ENCODE measurements around the gene SORCS2. TPM values are rescaled to one million over a fixed set of nuclear protein-coding genes. Genes with fewer than 3 reads are reported as not detected.

SORCS2 gene
- total and polyA plus RNA-seq, 2 experiments from 2014 or later = 0.38 to 1.4 TPM

DNA sequence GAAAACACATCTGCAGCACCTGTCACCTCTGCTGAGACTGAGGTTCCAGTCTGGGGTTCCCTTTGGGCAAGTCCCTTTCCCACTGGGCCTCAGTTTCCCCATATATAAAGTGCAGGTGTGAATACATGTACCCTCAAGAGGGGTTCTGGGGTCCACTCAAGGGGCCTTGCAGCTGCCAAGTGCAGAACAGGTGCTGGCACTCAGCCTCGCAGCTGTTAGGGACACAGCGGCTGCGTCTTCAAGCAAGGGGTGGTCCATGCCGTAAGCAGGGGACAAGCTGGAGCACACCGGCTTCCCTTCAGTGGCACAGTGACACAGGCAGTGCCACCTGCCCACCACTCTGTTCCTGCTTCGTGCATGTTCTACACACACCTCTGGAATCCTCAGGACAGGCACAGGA, 329.3 kb downstream of the SORCS2 start:
- H2AFZ ChIP-seq = no peak overlapping the region
- no peaks in the 10 kb centered on the region for H4K20me1 ChIP-seq (ENCODE audit: insufficient read depth)
- in situ Hi-C loops (cut with MboI) = no loop called here
- H3K79me2 ChIP-seq (ENCODE audit: insufficient read depth) = no peaks in the 10 kb centered on the region
- no peaks in the 10 kb centered on the region for H3K9me3 ChIP-seq (ENCODE audit: low read depth)
- H3K4me2 ChIP-seq (ENCODE audit: unreplicated experiment) = no peak overlapping the region
- no peaks in the 10 kb centered on the region for H3K4me1 ChIP-seq (ENCODE audit: insufficient read depth)
- H3K36me3 ChIP-seq (ENCODE audit: low read depth) = no peaks in the 10 kb centered on the region
- no peak overlapping the region for H3K9ac ChIP-seq
- DNase-seq = no peak
- no peaks in the 10 kb centered on the region for H3F3A ChIP-seq (ENCODE audit: insufficient read depth)
- H3K4me3 ChIP-seq = no peak overlapping the region
- no peak overlapping the region for H3K27ac ChIP-seq
- TF ChIP-seq EZH2phosphoT487 (IDR thresholded peaks at IDR 0.05; ENCODE audit: insufficient read depth, low read depth) (no peak), EZH2 (IDR thresholded peaks at IDR 0.05; ENCODE audit: insufficient read depth, poor library complexity, severe bottlenecking) (no peak)
- H3K27me3 ChIP-seq (replicated peaks; ENCODE audit: insufficient read depth) = peaks cover 31% of the 10 kb centered on the region
- H3K9me2 ChIP-seq (ENCODE audit: insufficient read depth) = no peaks in the 10 kb centered on the region
- WGBS, 2 experiments (ENCODE audit: low coverage in 1 of 2, low lambda C conversion rate in 2 of 2, missing lambda C conversion rate in 2 of 2) = 54 to 55% methylated on average over 6 of the region's 6 CpGs

DNA sequence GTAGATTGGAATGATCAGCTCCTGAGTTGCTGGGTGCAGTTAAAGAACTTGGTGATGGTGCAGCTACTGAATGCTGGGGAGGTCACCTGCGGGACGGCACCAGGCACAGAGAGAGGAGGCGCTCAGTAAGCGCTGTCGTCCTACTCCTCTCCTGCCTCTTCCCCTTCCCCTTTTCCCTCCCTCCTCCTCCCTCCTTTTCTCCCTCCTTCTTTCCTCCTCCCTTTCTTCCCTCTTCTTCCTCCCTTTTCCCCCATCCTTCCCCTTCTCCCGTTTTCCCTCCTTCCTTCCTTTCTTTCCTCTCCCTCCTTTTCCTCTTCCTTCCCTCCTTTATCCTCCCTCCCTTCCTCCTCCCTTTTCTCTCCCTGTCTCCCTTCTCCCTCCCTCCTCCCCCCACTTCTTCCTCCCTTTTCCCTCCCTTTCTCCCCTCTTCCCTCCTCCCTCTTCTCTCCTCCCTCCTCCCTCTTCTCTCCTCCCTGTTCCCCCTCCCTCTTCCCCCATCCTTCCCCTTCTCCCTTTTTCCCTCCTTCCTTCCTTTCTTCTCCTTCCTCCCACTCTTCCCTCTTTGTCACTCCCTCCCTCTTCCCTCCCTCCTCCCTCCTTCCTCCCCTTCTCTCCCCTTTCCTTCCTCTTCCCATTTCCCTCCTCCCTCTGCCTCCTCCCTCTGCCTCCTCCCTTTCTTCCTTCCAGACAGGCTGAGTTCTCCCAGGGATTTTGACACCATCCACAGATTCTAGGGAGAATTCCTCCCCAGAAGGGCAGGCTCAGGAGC, 330.3 kb downstream of the SORCS2 start:
- Histone ChIP-seq H3K4me3 (no peak overlapping the region), H4K20me1 (ENCODE audit: insufficient read depth) (no peaks in the 10 kb centered on the region), H3K79me2 (ENCODE audit: insufficient read depth) (no peaks in the 10 kb centered on the region), H3K9me3 (ENCODE audit: low read depth) (no peaks in the 10 kb centered on the region), H3K36me3 (ENCODE audit: low read depth) (no peaks in the 10 kb centered on the region), H2AFZ (no peak overlapping the region), H3K27me3 (replicated peaks; ENCODE audit: insufficient read depth) (peaks cover 23% of the 10 kb centered on the region), H3F3A (ENCODE audit: insufficient read depth) (no peaks in the 10 kb centered on the region), H3K9me2 (ENCODE audit: insufficient read depth) (no peaks in the 10 kb centered on the region), H3K4me1 (ENCODE audit: insufficient read depth) (no peaks in the 10 kb centered on the region), H3K27ac (no peak overlapping the region), H3K9ac (no peak overlapping the region), H3K4me2 (ENCODE audit: unreplicated experiment) (no peak overlapping the region)
- TF ChIP-seq EZH2 (IDR thresholded peaks at IDR 0.05; ENCODE audit: insufficient read depth, poor library complexity, severe bottlenecking) (no peak), EZH2phosphoT487 (IDR thresholded peaks at IDR 0.05; ENCODE audit: insufficient read depth, low read depth) (no peak)
- no peak for DNase-seq
- in situ Hi-C loops (cut with MboI) = no loop called here
- WGBS, 2 experiments (ENCODE audit: low coverage in 1 of 2, low lambda C conversion rate in 2 of 2, missing lambda C conversion rate in 2 of 2) = 67 to 71% methylated on average over 4 to 6 of the region's 6 CpGs

DNA sequence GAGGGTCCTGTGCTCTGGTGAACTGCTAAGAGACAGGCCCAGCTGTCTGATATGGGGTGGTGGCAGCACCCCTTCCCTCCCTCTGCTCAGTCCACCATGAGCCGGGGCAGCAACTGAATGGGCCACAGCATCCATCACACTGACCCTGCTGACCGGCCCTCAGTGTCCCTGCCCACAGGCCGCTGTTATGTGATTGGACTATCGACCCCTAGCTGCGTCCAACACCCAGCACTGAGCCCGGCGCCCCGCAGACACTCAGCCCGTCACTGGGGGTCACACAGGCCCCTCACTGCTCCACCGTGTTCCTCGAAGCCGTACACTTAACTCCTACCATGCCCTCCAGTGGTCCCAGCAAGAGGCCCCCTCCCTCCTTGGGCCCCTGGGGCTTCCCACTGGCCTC, 331.2 kb downstream of the SORCS2 start:
- TF ChIP-seq EZH2 (IDR thresholded peaks at IDR 0.05; ENCODE audit: insufficient read depth, poor library complexity, severe bottlenecking) (no peak), EZH2phosphoT487 (IDR thresholded peaks at IDR 0.05; ENCODE audit: insufficient read depth, low read depth) (no peak)
- no peak overlapping the region for H3K9ac ChIP-seq
- H3K27ac ChIP-seq = no peak overlapping the region
- no peaks in the 10 kb centered on the region for H3K79me2 ChIP-seq (ENCODE audit: insufficient read depth)
- no peaks in the 10 kb centered on the region for H3K9me2 ChIP-seq (ENCODE audit: insufficient read depth)
- no peak overlapping the region for H3K4me2 ChIP-seq (ENCODE audit: unreplicated experiment)
- H3K4me1 ChIP-seq (ENCODE audit: insufficient read depth) = no peaks in the 10 kb centered on the region
- peaks cover 18% of the 10 kb centered on the region for H3K27me3 ChIP-seq (replicated peaks; ENCODE audit: insufficient read depth)
- WGBS, 2 experiments (ENCODE audit: low coverage in 1 of 2, low lambda C conversion rate in 2 of 2, missing lambda C conversion rate in 2 of 2) = 73 to 77% methylated on average over 12 of the region's 12 CpGs
- H4K20me1 ChIP-seq (ENCODE audit: insufficient read depth) = no peaks in the 10 kb centered on the region
- in situ Hi-C loops (cut with MboI) = no loop called here
- H3K36me3 ChIP-seq (ENCODE audit: low read depth) = no peaks in the 10 kb centered on the region
- no peak overlapping the region for H3K4me3 ChIP-seq
- no peaks in the 10 kb centered on the region for H3F3A ChIP-seq (ENCODE audit: insufficient read depth)
- H2AFZ ChIP-seq = no peak overlapping the region
- DNase-seq = no peak
- no peaks in the 10 kb centered on the region for H3K9me3 ChIP-seq (ENCODE audit: low read depth)

DNA sequence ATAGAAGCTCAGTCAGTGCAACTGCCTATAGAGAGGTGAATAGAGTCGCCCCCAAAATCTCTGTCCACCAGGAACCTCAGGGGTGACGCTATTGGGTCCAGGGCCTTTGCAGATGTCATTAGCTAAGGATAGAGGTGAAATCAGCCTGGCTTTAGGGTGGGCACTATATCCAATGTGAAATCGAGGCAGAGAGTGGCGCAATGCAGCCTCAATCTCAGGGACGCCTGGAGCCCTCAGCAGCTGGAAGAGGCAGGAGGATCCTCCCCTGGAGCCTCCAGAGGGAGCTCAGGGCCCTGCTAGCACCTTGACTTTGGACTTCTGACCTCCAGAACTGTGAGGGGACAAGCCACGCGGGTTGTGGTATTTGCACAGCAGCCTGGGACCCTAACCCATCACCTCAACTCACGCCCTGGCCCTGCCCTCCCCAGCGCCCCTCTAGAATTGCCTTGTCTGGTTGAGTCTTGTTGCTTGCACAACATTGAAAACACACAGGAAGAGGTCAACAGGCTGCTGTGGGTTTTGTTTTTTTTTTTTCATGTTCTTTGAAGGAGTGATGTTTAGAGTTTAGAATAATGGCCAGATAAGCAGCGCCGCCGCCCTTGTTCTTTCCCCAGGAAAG, 331.8 kb downstream of the SORCS2 start:
- Histone ChIP-seq H3K36me3 (ENCODE audit: low read depth) (no peaks in the 10 kb centered on the region), H3K27me3 (replicated peaks; ENCODE audit: insufficient read depth) (peaks cover 18% of the 10 kb centered on the region), H3K4me1 (ENCODE audit: insufficient read depth) (no peaks in the 10 kb centered on the region), H3K79me2 (ENCODE audit: insufficient read depth) (no peaks in the 10 kb centered on the region), H3K9me2 (ENCODE audit: insufficient read depth) (no peaks in the 10 kb centered on the region), H3K4me3 (no peak overlapping the region), H3F3A (ENCODE audit: insufficient read depth) (no peaks in the 10 kb centered on the region), H3K9me3 (ENCODE audit: low read depth) (no peaks in the 10 kb centered on the region), H3K27ac (no peak overlapping the region), H2AFZ (no peak overlapping the region), H4K20me1 (ENCODE audit: insufficient read depth) (no peaks in the 10 kb centered on the region), H3K4me2 (ENCODE audit: unreplicated experiment) (no peak overlapping the region), H3K9ac (no peak overlapping the region)
- in situ Hi-C loops (cut with MboI) = no loop called here
- TF ChIP-seq EZH2 (IDR thresholded peaks at IDR 0.05; ENCODE audit: insufficient read depth, poor library complexity, severe bottlenecking) (no peak), EZH2phosphoT487 (IDR thresholded peaks at IDR 0.05; ENCODE audit: insufficient read depth, low read depth) (no peak)
- DNase-seq = no peak
- 58 to 67% methylated on average over 12 of the region's 12 CpGs for WGBS, 2 experiments (ENCODE audit: low coverage in 1 of 2, low lambda C conversion rate in 2 of 2, missing lambda C conversion rate in 2 of 2)

Data from GM23248 (cell line).